Nucleus accumbens (tissue), 56 donors: ENCODE measurements around the gene SPDL1.
"Not testable (repeated sequence)": the region's sequence is repeated elsewhere in the genome, so short reads cannot be mapped to it uniquely, and the experiment has no call there.

Experiments
- DNase-seq, 56 donors: peaks; one replicate each; lab custom pipeline; 2025; lab: John Stamatoyannopoulos, UW

SPDL1 gene

GRCh38 chr5:169569513-169569912 lies 14.1 kb upstream of the SPDL1 start:
- no peak for DNase-seq

DNA sequence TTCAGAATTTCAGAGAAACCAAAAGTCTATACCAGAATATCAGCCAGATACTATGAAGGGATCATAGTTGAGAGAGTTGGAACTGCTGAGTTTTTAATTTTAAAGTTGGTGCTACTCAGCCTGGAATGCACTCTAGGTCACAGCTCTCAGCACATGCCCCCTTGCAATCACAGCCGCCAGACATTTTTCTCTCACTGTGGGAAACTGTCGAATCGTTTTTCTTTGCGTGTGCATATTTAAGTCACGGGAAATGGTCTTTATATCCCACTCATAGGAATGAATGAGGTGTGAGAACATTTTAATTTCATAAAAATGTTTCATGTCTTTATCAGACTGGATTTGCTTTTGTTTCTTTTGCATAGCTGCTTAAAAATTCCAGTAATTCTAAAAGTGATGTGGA lies 12.2 kb upstream of the SPDL1 start:
- DNase-seq: no peak

DNA sequence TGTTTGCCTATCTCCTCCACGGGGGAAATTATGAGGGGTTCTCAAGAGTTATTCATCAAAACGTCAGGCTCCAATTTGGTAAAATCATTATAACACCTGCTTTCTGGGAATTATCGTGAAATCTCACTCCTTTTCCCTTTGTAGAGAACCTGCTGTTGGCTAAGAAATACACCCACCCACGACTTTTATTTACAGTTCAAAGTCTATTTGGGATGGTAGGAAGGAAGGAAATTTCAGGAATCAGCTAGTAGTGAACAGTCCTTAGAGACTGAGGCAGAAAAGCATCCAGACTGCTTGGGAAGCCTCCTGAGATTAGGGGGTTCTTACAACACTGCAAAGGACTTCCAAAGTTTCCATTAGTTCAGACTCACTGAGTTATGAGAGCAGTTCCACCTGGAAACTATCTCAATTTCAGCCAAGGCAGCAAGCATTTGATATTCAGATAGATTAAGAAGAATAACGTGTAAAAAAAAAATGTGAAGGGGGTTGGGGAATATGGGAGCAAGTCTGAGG lies 9.4 kb upstream of the SPDL1 start:
- DNase-seq: no peak

DNA sequence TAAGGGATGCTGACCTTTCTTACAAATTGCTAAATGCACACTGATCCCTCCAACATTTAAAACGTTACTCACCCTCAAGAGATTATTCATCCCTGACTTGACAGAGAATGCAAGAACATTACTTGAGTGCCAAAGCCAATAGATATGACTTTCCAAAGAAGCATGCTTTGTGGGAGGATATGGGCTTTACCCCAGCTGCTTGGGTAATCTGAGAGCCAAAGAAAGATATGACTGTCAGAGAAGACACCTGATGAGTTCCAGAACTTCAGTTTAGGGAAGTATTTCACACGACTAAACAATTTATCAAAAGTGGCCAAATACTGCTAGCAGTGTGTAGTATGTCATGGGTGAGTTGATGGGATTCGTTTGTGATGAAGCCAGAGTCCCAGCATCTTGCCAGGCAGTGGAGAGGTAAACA lies 7.4 kb upstream of the SPDL1 start:
- DNase-seq: no peak

GRCh38 chr5:169577951-169578350 lies 5.6 kb upstream of the SPDL1 start:
- no peak for DNase-seq

- no peak for DNase-seq
These were observed 2.6 kb upstream of the SPDL1 start for GRCh38 chr5:169580964-169581363.

DNA sequence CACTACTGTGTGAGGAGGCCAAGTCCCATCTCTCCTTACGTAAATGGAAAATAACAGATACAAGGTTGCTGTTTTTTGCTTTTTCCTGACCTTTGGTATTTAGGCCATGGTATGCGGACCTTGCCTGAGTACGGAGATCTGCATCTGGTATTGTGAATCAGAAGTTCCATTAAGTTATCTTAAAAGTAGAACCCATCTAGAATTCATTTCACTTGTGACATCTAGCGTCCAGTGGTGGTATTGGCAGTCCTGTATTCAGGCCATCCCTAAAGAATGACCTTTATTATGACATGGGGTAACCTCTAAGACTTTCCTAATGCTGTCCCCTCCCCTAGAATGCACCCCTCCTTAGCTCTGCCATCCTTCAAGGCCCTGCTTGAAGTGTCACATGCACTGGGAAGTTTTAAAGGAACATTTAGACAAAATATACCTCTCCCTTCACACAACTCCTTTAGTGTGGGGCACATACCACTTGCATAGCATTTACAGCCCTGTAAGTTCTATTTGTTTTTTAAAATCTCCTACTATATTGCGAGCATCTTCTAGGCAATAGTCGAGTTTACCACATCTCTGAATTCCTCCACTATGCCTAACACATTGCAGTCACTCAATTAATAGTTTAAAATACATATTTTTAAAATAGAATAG lies 1.9 kb upstream of the SPDL1 start:
- peak in 34 of 56 donors; percentile 0 to 74 (median 8) for DNase-seq

GRCh38 chr5:169583101-169583423 lies 511 bp upstream of the SPDL1 start:
- DNase-seq: no peak

DNA sequence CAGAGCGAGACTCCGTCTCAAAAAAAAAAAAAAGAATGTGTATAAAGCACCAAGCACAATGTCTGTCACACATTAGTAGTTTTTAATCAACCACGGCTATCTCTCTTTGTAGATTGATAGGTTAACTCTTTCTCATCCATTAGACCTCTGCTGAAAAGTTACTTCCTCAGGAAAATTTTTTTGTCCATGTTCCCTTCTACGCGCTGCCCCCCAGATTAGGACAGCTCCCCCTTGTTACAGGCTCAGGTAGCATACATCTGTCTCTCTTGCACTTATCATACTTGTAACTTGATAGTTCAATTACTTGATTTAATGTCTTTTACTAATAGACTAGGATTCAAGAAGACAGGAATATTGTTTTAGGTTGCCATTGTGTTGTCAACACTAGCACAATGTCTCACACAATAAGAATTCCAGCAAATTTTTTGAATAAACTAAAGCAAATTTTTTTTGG lies 1.5 kb downstream of the SPDL1 start:
- DNase-seq: no peak

DNA sequence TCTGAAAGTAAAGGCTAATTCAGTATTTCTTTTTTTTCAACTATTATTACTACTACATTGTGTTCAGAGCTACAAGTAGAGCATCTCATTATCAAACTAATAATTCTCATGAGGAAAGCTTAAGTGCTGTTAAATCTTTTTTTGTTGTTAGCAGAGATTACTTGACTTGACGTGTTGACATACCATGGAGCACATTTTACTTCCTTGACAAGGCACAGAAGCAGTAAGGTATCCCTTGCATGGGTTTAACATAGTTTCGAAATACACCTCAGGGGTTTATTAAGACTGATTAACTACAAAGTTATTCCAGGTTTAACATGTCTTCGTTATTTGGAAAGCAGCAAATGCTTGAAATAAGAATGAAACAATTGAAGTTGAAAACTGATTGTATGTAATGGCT lies 7.0 kb downstream of the SPDL1 start:
- DNase-seq: no peak

DNA sequence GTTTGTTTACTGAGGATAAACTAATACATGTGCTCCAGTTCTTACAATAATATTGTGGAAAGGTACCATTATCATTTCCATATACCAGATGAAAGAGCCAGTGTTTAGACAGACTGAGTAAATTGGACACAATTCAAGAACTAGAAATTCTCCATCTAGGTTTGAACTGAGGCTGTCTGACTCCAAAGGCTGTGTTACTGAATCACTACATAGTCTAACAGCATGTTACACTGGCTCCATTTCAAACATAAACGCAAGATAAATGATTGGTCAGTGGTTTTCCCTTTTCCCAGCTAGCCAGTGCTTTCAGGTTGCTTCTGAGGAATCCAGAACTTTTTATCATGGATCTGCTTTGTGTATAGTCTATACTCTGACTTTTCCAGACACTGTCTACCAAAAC lies 8.1 kb downstream of the SPDL1 start:
- no peak for DNase-seq

- DNase-seq: no peak
These were observed 9.5 kb downstream of the SPDL1 start for GRCh38 chr5:169592937-169593650.

- DNase-seq: no peak
These were observed 11.7 kb downstream of the SPDL1 start for GRCh38 chr5:169595172-169595820.

DNA sequence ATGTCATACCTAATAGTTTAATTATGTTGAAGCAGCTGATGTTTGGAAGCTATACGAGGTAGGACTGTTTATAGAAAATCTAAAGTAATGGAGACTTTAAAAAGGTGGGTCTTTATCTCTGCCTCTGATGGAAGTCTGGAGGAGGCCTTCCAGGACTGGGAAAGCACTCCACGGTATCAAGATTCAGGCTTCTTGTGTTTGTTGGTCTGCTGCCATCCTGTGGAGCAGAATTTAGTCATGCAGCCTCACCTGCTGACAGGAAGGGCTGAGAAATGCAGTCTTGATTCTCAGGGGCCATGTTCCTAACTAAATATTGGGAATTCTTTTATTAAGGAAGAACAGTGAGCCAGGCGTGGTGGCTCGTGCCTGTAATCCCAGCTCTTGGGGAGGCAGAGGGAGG lies 15.9 kb downstream of the SPDL1 start:
- DNase-seq: no peak

DNA sequence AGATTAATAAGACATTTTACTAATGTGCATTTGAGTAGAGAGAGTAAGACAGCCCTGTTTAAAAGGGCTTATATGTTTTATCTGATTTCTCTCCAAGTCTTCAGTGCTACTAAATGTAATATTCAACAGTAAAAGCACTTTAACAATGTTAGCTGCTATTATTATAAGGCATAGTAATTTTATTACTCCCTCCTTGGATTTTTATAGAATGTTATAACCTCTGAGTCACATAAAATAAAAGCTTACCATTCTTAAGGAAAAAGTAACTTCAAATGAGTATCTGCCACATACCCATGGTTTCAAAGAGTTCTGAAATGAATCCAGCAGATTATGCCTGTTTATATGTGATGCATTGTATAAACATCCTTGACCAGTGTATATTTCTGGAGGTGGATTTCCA lies 19.0 kb downstream of the SPDL1 start:
- no peak for DNase-seq

DNA sequence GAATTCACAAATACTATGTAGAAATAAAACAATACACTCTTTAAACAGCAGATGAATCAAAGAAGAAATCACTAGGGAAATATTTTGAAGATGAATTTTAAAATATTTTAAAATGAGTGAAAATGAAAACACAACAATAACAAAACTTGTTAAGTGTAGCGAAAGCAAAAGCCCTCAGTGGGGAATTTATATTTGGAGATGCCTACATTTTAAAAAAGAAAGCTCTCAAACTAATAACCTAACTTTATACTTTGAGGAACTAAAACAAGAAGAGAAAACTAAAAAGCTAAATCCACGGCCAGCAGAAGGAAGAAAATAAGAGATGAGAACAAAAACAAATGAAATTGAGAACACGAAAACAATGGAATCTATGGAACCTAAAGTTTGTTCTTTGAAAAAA lies 22.7 kb downstream of the SPDL1 start:
- DNase-seq: no peak

GRCh38 chr5:169607882-169608281 lies 24.3 kb downstream of the SPDL1 start:
- no peak for DNase-seq

DNA sequence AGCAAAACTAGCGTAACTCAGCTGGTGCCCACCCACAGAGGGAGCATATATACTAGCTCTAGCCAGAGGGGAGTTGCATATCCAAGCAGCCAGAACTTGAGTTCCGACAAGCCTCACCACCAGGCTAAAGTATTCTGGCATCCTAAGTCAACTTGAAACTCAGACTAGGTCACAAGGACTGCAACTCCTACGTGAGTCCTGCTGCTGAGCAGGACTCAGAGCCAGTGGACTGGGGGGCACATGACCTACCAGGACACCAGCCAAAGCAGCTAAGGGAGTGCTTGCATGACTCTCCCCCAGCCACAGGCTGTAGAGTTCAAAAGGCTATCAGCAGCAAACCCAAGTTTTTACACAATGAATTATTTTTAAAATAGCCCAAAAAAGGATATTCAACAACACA lies 26.1 kb downstream of the SPDL1 start:
- DNase-seq: no peak

- no peak for DNase-seq
These were observed 27.0 kb downstream of the SPDL1 start for GRCh38 chr5:169610606-169611005.

- no peak for DNase-seq
These were observed 32.0 kb downstream of the SPDL1 start for GRCh38 chr5:169615561-169615960.

GRCh38 chr5:169624307-169624706 lies 40.7 kb downstream of the SPDL1 start:
- not testable (repeated sequence) for DNase-seq

GRCh38 chr5:169626779-169627178 lies 43.2 kb downstream of the SPDL1 start:
- DNase-seq: no peak
